Fibroblast of pulmonary artery (primary cell): ENCODE measurements around the gene RAB1B.

Source experiments
- DNase-seq: peaks from one replicate; pipeline ENCODE4 v3.0.0-alpha.2; 2010; ENCODE audit warnings: low read depth
- H3K4me3 ChIP-seq: replicated peaks from 2 replicates; pipeline ENCODE4 v1.5.1; 2011; ENCODE audit warnings: low read depth, mild to moderate bottlenecking, control low read depth, low read length, moderate library complexity
- TF ChIP-seq, protein P1 (sequence below): IDR thresholded peaks from 2 replicates; pipeline ENCODE4 v1.5.1; 2011; ENCODE audit warnings: mild to moderate bottlenecking, control low read depth, low read length, inconsistent platforms; ENCODE audit errors: missing control alignments

RAB1B gene

DNA sequence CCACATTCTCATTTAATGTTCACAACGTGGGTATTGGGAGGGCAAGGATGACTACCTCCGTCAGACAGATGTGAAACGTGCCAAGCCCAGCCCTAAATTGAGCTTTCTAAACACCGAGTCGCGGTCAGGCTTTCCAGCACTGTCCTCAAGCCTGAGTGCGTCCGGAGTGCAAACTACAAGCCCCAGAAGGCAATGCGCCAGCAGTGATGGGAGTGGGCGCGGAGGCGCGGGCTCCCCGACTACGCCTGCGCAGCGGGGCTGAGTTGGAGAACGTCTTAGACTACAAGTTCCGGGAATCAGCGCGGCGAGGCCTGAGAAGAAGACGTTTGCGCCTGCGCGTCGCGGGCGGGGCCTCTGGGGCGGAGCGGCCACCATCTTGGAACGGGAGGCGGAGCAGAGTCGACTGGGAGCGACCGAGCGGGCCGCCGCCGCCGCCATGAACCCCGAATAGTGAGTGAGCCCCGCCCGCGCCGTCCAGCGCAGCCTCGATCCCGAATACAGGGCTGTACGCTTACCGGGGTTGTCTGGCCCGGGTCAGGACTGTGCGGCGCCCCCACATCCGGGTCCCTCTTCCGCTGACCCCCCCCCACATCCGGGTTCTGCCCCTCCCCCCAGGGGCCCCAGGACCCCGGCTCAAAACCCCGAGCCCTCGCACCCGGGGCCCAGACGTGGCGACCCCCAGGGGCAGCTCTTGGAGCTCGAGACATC lies at the start of gene RAB1B:
TSS of gene RAB1B (plus strand) at position 396 of the 708 bp plus-strand sequence. CDS start at position 437, 41 bp downstream.
- TF ChIP-seq, protein P1, sequence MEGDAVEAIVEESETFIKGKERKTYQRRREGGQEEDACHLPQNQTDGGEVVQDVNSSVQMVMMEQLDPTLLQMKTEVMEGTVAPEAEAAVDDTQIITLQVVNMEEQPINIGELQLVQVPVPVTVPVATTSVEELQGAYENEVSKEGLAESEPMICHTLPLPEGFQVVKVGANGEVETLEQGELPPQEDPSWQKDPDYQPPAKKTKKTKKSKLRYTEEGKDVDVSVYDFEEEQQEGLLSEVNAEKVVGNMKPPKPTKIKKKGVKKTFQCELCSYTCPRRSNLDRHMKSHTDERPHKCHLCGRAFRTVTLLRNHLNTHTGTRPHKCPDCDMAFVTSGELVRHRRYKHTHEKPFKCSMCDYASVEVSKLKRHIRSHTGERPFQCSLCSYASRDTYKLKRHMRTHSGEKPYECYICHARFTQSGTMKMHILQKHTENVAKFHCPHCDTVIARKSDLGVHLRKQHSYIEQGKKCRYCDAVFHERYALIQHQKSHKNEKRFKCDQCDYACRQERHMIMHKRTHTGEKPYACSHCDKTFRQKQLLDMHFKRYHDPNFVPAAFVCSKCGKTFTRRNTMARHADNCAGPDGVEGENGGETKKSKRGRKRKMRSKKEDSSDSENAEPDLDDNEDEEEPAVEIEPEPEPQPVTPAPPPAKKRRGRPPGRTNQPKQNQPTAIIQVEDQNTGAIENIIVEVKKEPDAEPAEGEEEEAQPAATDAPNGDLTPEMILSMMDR, result no peak
- peak; percentile 100 for DNase-seq
- H3K4me3 ChIP-seq, result peak within 1 kb of the TSS; percentile 99

DNA sequence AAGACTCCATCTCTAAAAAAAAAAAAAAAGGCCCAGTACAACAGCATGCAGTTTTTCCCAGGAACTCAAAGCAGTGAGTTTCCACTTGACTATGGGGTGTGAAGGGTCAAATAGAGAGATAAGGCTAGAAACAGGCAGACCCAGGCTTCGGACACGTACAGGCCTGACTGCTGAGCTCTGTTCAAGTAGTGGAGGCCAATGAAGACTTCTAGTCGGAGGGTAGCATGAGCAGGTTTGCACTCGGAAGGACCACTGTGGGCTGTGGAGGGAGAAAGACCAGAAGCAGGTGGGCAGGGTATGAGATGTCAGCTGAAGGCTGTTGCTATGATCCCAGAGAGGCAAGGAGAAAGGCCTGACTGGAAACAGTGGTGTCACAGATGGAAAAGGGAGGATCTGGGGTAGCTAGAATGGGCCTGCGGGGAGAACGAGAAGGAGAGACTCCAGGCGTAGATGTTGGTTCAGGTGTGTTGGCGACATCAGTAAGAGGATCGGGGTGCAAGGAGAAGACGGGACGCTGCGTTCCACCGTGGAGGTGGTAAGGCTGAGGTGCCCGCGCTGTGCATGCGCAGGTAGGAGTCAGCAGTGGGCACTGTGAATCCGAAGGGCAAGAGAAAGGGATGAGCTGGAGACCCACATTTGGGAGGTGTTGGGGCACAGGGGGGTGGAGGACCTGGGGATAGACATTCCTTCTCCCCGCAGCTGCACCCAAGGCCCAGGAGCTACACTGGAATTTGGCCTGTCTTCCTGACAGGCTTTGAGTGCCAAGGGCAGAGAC lies 49.4 kb upstream of the RAB1B start:
- H3K4me3 ChIP-seq, result no peak overlapping the region
- DNase-seq, result no peak
- TF ChIP-seq, protein P1, result no peak

DNA sequence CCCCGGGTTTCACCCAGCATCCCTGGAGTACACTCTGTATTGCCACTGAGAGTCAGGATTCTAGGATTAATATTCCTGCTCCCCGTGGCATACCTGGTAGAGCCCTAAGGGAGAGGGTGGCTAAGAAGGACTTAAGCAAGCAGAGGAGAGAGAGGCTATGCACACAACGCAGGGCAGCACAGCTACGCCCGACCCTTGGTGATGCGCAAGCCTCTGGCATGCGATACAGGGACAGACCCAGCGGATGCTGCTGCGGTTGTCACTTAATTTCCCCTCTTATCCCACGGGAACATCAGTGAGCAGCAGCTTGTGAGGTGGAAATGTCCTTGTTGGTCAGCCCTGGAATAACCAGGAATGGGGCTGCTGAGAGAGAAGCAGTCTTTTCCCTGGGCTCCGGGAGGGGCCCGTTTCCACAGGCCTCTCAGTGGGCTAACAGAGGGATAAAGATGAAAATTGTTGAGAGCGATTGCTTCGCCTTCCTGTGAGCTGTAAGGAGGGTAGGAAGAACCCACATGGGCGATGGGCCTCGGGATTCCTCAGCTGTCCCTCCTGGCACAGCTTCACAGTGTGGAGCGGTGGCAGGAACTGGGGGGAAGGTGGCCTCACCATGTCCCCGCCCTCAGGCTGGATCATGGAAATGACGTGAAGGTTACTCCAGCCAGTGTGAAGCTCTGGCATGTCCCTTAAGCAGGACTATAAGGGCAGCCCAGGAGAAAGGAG lies 48.4 kb upstream of the RAB1B start:
- H3K4me3 ChIP-seq, result no peak overlapping the region
- DNase-seq, result no peak
- TF ChIP-seq, protein P1, result no peak

DNA sequence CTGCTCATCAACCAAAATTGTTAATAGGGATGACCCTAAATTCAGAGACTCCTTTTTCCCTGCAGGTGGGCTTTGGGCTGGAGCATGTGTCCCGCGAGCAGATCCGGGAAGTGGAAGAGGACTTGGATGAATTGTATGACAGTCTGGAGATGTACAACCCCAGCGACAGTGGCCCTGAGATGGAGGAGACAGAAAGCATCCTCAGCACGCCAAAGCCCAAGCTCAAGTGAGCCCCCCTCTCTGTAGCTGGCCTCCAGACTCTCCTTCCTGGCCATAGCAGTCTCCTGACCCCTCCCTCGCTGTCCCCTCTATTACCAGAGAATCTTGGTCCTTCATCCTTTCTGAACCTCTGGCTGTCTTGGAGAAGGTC lies 47.9 kb upstream of the RAB1B start:
- TF ChIP-seq, protein P1, result no peak
- DNase-seq, result no peak
- H3K4me3 ChIP-seq, result no peak overlapping the region

GRCh38 chr11:66221012-66221411 lies 47.4 kb upstream of the RAB1B start:
- DNase-seq, result no peak

GRCh38 chr11:66221726-66222236 lies 46.7 kb upstream of the RAB1B start:
- TF ChIP-seq, protein P1, result no peak
- H3K4me3 ChIP-seq, result no peak overlapping the region
- no peak for DNase-seq

More at GRCh38 chr11:66221012-66221411, 47.4 kb upstream of the RAB1B start:
- TF ChIP-seq, protein P1, result no peak
- H3K4me3 ChIP-seq, result no peak overlapping the region
